Measurements from ENCODE around the gene DAP. TPM values are rescaled to one million over a fixed set of nuclear protein-coding genes. Genes with fewer than 3 reads are reported as not detected.
A peak's percentile ranks its signal among the peaks of the same experiment; 100 is the strongest.

Gene DAP
- total and polyA plus RNA-seq, 10 of the 15 experiments (the other 5 are each of a cell fraction or from before 2014, with no cell fraction given), result 12.9 to 130 (median 49.9) TPM

- TF ChIP-seq CREB1 (IDR thresholded peaks at IDR 0.05; ENCODE audit: low read depth), result no peak
- TF ChIP-seq TCF12 (IDR thresholded peaks at IDR 0.05; ENCODE audit: low read depth, low read length), result no peak
- TF ChIP-seq FOS (IDR thresholded peaks at IDR 0.05; ENCODE audit: borderline replicate concordance, extremely low read depth, insufficient read length), result no peak
- TF ChIP-seq HDAC2 (IDR thresholded peaks at IDR 0.05), result no peak
- TF ChIP-seq RUNX3 (IDR thresholded peaks at IDR 0.05; ENCODE audit: low read length), result no peak; the same call in 1 of the 2 replicates
- no peak for TF ChIP-seq SP1 (IDR thresholded peaks at IDR 0.05; ENCODE audit: low read depth, low read length)
- TF ChIP-seq BCLAF1 (IDR thresholded peaks at IDR 0.05), result no peak
- TF ChIP-seq YBX1 (IDR thresholded peaks at IDR 0.05), result no peak
- 0 out of 2 replicates have a peak, but pooled peaks have one; percentile 35 for TF ChIP-seq STAT3 (IDR thresholded peaks at IDR 0.05; ENCODE audit: low read depth, low read length)
- no peak for TF ChIP-seq PML (IDR thresholded peaks at IDR 0.05; ENCODE audit: low read length)
- 0 out of 2 replicates have a peak, but pooled peaks have one; percentile 17 for TF ChIP-seq MXI1 (IDR thresholded peaks at IDR 0.05; ENCODE audit: low read depth, low read length)
- no peak for TF ChIP-seq BCL3 (IDR thresholded peaks at IDR 0.05; ENCODE audit: borderline replicate concordance, insufficient read depth, low read depth, low read length, poor library complexity, severe bottlenecking)
- peak; percentile 97 for TF ChIP-seq MTA2 (IDR thresholded peaks at IDR 0.05; ENCODE audit: low read depth)
- TF ChIP-seq ATF7 (IDR thresholded peaks at IDR 0.05; ENCODE audit: low read depth), result no peak
- no peak for TF ChIP-seq ZNF274 (IDR thresholded peaks at IDR 0.05; ENCODE audit: insufficient read depth, insufficient read length)
- TF ChIP-seq MEF2A (IDR thresholded peaks at IDR 0.05; ENCODE audit: insufficient read depth, low read depth, low read length), result 0 out of 2 replicates have a peak, but pooled peaks have one; percentile 9
- TF ChIP-seq BCL11A (IDR thresholded peaks at IDR 0.05; ENCODE audit: low read depth, low read length), result peak; percentile 88
- no peak for TF ChIP-seq IRF5 (IDR thresholded peaks at IDR 0.05; ENCODE audit: borderline replicate concordance)
- TF ChIP-seq JUNB (IDR thresholded peaks at IDR 0.05), result peak; percentile 62; the same call in 1 of the 2 replicates
- TF ChIP-seq RBBP5 (conservative IDR thresholded peaks at IDR 0.05), result no peak
- TF ChIP-seq IKZF2 (IDR thresholded peaks at IDR 0.05), result peak; percentile 79 to 82
- TF ChIP-seq NFIC (IDR thresholded peaks at IDR 0.05; ENCODE audit: low read depth, low read length), result peak; percentile 21; the same call in 1 of the 2 replicates
- peak; percentile 58 for TF ChIP-seq PKNOX1 (IDR thresholded peaks at IDR 0.05)
These were observed 4.5 kb downstream of the DAP start (continued) for GRCh38 chr5:10756549-10756948.

All from GM12878 (cell line).